NCI-H345 treated with DMSO at 0.1 percent for 48 hours (cell line): ENCODE data around the gene ZNF69.

ENCODE experiments used
- DNase-seq: peaks from one replicate; lab custom pipeline; 2025; ENCODE audit not compliant: unreplicated experiment; lab: John Stamatoyannopoulos, UW

Gene ZNF69

GRCh38 chr19:11950312-11950711 is 62.7 kb downstream of the ZNF69 start:
- no peak for DNase-seq
